ENCODE data around the gene RBMY1E.
"Not testable (repeated sequence)": the region's sequence is repeated elsewhere in the genome, so short reads cannot be mapped to it uniquely, and the experiment has no call there.

Gene RBMY1E

DNA sequence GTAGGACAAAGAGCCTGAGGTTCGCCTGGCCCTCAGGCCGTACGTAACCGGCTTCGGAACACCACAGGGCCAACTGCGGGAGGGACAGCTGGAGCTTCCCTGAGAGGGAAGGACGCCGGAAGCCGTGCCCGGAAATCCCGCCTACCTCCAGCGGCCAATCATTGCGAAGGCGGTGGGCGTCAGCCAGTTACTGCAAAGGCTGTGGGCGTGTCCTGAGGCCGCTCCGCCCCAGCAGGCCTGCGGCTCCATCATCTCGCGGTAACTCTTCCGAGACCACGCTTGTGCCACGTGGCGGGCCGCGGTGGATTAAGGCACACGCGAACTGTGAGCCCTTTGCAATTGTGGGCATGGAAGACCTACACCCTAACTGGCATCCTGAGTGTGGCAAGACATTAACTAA, at the start of gene RBMY1E:
RBMY1E (minus strand) TSS at position 101 of the 400 bp plus-strand sequence. CDS start 1,978 bp downstream, outside the sequence.
- DNase-seq, result not testable (repeated sequence)

DNA sequence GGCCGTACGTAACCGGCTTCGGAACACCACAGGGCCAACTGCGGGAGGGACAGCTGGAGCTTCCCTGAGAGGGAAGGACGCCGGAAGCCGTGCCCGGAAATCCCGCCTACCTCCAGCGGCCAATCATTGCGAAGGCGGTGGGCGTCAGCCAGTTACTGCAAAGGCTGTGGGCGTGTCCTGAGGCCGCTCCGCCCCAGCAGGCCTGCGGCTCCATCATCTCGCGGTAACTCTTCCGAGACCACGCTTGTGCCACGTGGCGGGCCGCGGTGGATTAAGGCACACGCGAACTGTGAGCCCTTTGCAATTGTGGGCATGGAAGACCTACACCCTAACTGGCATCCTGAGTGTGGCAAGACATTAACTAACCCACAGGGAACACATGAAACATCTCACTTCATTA, 23.4 kb downstream of the RBMY1E start, which contains the start of gene RBMY1D:
RBMY1D (minus strand) TSS at position 101 of the 400 bp plus-strand sequence. CDS start 2,013 bp downstream, outside the sequence.
- DNase-seq, result not testable (repeated sequence)

DNA sequence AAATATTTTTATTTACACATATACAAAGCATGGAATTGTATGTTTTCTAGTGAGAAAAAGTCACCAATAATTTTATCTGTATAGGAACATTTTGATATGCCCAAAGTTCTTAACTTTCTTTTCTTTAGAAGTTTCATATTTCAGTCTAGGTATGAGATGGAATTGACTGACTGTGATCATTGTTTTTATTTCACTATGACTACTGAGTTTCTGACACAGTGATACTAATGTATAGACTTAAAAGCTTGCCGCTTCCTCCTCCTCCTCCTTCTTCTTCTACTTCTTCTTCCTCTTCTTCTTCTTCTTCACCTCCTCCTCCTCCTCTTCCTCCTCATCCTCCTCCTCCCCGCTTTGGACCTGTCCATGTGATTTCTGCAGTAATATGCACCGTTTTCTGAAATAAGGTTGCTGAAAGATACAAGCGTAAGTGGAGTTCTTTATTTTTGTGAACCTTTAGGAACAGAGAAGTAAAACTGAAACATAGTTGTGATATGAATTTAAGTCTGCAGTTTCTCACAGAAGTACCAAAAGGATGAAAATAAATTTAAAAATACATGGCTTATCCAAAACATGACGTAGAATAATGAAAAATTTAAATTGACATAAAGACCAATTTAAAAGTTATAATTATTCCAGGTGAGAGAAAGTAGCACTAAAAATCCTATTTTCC, 48.3 kb downstream of the RBMY1E start:
- DNase-seq, result not testable (repeated sequence)

All from activated T-cell treated with anti-CD3 and anti-CD28 coated beads, Interleukin-2, amount 50 U/mL, for 48 hours (primary cell).